GM19455 (cell line): Measurements from ENCODE around the gene MOB3B.

Experiments used
- ATAC-seq: cut with Tn5 transposase; IDR thresholded peaks from one replicate; pipeline ENCODE4 v1.9.1; 2021; ENCODE audit not compliant: unreplicated experiment

Gene MOB3B

DNA sequence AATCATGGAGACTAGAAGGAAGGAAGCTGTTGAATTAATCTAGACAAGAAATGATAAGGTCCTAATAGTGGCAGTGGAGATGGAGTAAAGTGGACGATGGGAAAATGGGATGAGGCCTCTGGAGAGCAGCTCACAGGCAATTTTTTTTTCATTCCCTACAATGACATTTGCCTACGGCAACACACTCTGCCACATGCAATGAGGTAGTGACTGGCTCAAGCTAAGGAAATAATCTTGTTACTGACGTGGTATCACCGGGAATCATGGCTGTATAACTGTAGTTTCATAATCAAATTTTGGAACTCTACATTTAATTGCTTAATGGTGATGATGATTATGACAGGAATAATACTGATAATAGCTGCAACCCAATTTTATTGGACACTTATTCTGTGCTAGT, 12.1 kb upstream of the MOB3B start:
- ATAC-seq: no peak

GRCh38 chr9:27540502-27540901, 10.9 kb upstream of the MOB3B start:
- ATAC-seq: no peak

- peak; percentile 56 for ATAC-seq
Measured at GRCh38 chr9:27539479-27540441, 10.1 kb upstream of the MOB3B start.

- no peak for ATAC-seq
Measured at GRCh38 chr9:27538647-27539046, 9.0 kb upstream of the MOB3B start.

GRCh38 chr9:27537756-27538155, 8.1 kb upstream of the MOB3B start:
- no peak for ATAC-seq

DNA sequence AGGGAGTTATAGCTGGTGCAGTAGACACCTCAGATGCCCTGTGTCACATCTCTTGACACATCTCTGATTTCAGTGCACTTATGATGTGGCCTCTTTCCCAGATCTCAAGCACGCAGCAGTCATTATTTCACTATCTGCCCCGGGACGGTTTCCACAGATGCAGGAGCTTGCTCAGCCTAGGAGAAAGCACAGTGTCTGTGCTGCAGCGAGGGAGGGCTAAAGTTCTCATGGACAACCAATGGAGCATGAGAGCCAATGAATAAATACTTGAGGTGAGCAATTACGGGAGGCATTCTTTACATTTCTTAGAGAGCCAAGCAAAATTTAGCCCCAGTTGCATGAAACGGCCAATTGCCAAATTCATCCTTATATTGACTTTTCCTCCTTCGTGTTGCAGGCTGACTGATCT, 7.4 kb upstream of the MOB3B start:
- ATAC-seq: no peak

DNA sequence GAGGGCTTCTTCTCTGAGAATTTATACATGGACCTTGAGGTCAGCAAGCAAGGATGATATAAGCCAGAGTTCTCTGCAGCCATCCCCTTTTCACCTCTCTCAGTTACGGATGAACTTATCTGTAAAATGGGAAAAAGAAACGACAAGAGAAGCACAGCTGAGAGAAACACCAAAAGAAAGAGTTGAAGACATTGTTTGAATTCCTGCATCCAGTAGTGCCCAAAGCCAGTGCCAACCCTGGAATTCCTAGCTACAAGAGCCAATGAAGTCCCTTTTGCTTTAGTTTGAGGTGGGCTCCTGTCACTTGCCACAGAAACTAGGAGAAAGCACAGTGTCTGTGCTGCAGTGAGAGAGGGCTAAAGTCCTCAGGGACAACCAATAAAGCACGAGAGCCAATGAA, 6.6 kb upstream of the MOB3B start:
- no peak for ATAC-seq

DNA sequence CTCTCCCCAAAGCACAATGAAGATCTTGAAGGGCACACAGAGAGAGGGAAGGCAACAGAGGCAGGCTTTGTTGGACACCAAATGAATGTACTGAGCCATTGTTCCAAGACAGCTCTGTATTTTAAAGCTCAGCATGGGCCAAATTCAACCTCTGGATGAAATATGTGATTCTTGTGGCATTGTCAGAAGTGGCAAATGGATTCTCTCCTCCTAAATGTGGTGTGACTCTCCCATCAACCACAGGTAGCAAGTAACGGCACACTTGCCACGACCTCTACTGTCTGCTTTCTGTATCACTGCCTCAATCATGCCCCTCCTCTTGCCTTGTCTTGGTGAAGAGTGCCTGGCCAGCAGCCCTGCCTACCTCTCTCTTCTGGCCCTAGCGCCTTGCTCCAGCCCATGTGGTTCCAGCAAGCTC, 6.1 kb upstream of the MOB3B start:
- ATAC-seq: peak; percentile 71

- ATAC-seq: no peak
Measured at GRCh38 chr9:27534658-27535209, 5.1 kb upstream of the MOB3B start.

DNA sequence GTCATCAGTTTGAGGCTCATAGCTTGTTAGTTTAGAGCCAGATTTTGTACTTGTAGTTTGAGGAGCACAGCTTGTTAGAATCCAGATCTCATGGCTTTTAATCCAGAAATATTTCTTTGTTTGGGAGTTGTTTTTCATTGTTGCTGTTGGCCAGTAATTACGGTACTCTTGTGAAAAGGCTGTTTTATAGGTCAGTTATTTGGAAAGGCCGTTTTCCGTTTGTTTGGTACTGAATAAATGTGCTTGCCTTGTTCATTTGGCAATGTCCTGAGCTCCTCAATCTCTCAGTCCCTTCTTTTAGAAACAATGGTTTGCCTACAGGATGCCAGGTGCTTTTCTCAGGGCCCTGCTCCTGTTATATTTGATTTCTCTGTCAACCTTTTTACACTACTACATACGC, 4.5 kb upstream of the MOB3B start:
- no peak for ATAC-seq

DNA sequence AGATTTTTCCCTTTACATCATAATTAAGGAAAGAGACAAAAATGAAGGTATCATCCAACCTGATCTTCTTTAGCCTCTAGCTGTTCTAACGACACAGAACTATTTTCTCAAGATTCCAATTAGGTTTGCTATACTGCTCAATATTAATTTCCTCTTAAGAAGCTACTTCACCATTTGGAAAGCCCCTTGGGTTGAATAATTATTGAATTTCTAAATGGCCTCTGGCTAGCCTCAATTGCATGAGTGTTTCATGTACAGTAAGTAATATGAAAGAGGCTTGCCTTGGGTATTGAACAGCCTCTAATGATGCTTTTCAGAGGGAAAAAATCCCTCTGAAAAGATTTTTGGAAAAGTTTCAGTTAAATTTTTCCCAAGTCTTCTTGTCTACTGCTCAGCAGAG, 3.7 kb upstream of the MOB3B start:
- no peak for ATAC-seq

- ATAC-seq: no peak
Measured at GRCh38 chr9:27532046-27532445, 2.4 kb upstream of the MOB3B start.

DNA sequence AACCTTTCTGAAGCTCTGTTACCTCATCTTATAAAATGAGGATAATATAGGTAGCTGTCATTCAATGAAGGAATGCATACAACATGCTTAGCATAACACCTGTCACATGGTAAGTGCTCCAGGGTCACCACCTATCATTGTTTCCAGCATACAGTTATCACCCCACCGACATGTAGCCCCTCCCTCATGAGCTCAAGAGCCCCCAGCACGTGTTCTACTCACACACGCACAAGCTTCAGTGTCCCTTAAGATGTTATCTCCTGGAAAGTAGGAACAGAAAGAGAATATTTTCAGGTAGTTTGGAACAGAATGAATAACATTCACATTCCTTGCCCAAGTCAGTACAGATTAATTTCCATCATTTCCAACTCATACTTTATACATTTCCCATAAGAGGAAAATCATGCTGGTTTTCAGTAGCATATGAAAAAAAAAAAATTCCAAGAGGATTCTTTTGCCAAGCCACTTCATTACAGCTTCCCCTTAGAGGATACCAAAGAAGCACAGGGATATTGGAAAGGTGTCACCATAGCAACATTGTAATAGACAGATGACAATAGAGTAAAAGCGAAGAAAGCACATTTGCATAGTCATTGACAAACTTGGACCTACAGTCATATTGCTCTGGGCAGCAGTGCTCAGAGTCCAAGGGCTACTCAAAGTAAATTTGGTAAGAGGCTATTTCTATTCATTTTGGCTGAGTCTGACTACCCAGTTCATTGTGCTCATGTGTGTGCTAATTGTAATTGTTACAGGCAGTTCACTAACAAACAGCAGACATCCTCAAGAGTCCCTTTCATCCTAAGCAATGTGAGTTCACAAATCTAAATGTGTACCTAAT, 1.5 kb upstream of the MOB3B start:
- no peak for ATAC-seq

DNA sequence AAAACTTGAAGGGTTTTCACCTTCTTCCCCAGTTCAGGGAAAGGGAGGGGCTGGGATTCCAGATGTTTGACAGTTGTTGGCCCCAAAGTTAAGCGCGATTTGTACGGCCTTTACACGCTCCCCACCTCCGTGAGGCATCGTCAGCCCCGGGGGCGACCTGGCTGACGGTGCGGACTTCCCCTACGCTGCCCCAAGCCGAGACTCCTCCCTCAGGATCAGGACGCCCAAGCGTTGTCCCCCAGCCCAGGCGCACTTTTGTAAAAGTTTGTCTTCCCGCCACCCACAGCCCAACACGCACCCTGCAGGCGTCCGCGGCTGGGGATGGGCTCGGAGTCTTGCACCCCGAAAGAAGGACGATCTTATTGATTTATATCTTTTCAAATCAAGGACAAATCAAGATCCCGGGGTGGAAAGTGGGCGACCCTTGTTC, 713 bp downstream of the MOB3B start:
- peak; percentile 49 for ATAC-seq

DNA sequence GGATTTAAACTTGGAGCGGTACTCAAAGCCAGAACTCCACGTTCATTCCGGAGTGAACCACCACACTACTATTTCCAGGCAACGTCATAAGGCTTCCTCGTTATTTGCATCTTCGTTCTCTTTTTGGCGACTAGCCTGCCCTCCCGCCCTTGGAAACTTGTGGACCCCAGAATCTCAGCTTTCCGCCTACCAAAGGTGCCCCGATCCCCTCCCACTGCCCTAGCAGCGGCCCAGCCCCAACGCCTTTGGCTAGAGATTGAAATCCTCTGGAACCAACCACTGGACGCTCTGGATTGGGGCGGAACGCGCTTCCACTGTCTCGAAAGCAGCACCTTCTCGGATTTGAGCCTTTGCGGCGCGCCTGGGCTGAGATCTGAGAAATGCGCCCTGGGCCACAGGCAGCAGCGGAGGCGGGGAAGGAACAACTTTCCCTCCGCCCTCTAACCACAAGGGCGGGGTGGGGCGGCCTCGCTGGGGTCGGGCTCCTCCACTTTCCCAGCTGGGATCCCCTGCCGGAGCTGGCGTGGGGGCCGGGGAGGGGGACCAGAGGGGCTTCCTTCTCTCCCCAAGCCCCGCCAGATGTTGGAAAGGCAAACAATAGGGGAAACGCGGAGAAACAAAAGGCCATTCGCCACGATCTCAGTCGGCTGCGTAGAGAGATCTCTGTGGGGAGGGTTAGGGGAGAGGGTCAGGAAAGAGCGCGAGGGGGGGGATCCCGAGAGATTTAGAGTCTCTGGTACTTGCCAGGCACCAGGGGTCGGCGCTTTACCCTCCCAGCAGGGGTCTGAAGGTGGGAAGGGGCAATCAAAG, 1.3 kb downstream of the MOB3B start:
- peak; percentile 48 for ATAC-seq

GRCh38 chr9:27527702-27528075, 1.9 kb downstream of the MOB3B start:
- ATAC-seq: no peak

DNA sequence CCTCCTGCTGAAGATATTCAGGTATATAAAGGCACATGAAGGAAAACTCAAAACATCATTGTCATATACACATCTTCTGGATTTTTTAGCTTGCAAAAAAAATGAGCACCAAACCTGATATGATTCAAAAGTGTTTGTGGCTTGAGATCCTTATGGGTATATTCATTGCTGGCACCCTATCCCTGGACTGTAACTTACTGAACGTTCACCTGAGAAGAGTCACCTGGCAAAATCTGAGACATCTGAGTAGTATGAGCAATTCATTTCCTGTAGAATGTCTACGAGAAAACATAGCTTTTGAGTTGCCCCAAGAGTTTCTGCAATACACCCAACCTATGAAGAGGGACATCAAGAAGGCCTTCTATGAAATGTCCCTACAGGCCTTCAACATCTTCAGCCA, 5.4 kb downstream of the MOB3B start, which contains the start of gene IFNK:
Gene IFNK (plus strand): TSS at position 55 of the 400 bp plus-strand sequence. CDS start 47 bp downstream, at position 102.
- ATAC-seq: no peak

GRCh38 chr9:27523141-27523540, 6.5 kb downstream of the MOB3B start:
- no peak for ATAC-seq

DNA sequence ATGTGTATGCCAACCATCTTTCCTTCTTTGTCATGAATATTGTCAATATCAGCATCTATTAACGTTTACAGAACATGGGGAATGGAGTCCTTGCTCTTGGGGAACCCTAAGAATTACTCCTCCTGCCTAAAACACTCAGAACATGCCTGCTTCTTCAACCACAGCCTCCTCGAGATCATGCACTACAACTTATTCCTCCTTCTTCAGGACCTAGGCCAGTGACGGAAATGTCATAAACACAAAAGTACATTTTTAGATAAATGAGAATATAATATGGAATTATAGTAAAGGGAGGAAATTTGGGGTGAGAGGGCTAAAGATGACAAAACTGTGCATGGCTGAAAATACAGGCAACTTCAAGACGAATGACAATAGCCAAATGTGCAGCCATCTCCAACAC, 8.6 kb downstream of the MOB3B start:
- ATAC-seq: no peak
